Spleen (tissue), 11 donors: Measurements from ENCODE around the gene PXYLP1. TPM values are rescaled to one million over a fixed set of nuclear protein-coding genes. Genes with fewer than 3 reads are reported as not detected.

ENCODE experiments used
- DNase-seq: peaks from one replicate; pipeline ENCODE4 v3.0.0-alpha.2; 2020
- H3K27ac ChIP-seq, 8 donors: fragments of 200-600 bp; sonication (generic) in 7 of 8; 1 replicate in 4 of 8; 2 replicates in 4 of 8; pipeline versions ENCODE4 v1.5.0 to v1.8.0; 2016 to 2021; ENCODE audit warnings: inconsistent platforms in 4 of 8, mild to moderate bottlenecking in 4 of 8, moderate library complexity in 1 of 8
- H3K27me3 ChIP-seq, 7 donors: fragments of 200-600 bp; sonication (generic) in 6 of 7; replicated peaks in 1 of 7; 1 replicate in 4 of 7; 2 replicates in 3 of 7; pipeline versions ENCODE4 v1.5.0 to v1.8.0; 2016 to 2021; ENCODE audit warnings: inconsistent platforms in 3 of 7, mild to moderate bottlenecking in 1 of 7
- H3K36me3 ChIP-seq, 6 donors: fragments of 200-600 bp; sonication (generic) in 5 of 6; 1 replicate in 4 of 6; 2 replicates in 2 of 6; pipeline versions ENCODE4 v1.5.0 to v1.8.0; 2016 to 2021; ENCODE audit warnings: inconsistent platforms in 2 of 6
- H3K4me1 ChIP-seq, 6 donors: fragments of 200-600 bp; sonication (generic) in 5 of 6; 1 replicate in 3 of 6; 2 replicates in 3 of 6; pipeline versions ENCODE4 v1.5.0 to v1.8.0; 2016 to 2021; ENCODE audit warnings: inconsistent platforms in 3 of 6
- H3K4me3 ChIP-seq, 8 donors: fragments of 200-600 bp; sonication (generic) in 7 of 8; 1 replicate in 4 of 8; 2 replicates in 4 of 8; pipeline versions ENCODE4 v1.5.0 to v1.8.0; 2016 to 2021; ENCODE audit warnings: inconsistent platforms in 4 of 8, mild to moderate bottlenecking in 4 of 8, moderate library complexity in 2 of 8
- H3K9me3 ChIP-seq, 8 donors: fragments of 200-600 bp; sonication (generic) in 7 of 8; 1 replicate in 4 of 8; 2 replicates in 4 of 8; pipeline versions ENCODE4 v1.5.0 to v1.8.0; 2016 to 2021; ENCODE audit warnings: inconsistent platforms in 4 of 8
- POLR2A ChIP-seq, 3 donors: fragments of 450-650 bp; IDR thresholded peaks; one replicate each; pipeline ENCODE4 v1.5.1; 2017; ENCODE audit warnings: antibody characterized with exemption in 3 of 3, mild to moderate bottlenecking in 1 of 3
- POLR2AphosphoS5 ChIP-seq, 3 donors: sonication (generic); formaldehyde crosslinking; IDR thresholded peaks; one replicate each; pipeline ENCODE4 v1.5.1; 2017; ENCODE audit warnings: antibody characterized with exemption in 3 of 3
- WGBS, 5 donors: extraction: QIAGEN DNeasy Blood & Tissue Kit in 3 of 5; methylation state at CpG; one replicate each; pipeline versions ENCODE4 v1.1.5 to v1.1.7; 2013 to 2018; 5-methylcytosine and 5-hydroxymethylcytosine counted together
- intact Hi-C: fragments of 100-400 bp; cut with DNase I; formaldehyde crosslinking; loops from one replicate; pipeline ENCODE4 v1.15.0; 2023; ENCODE audit warnings: low total_unique reads
- polyA plus RNA-seq, 3 donors: library from polyadenylated mRNA; stranded (reverse); fragments of 200-250 nt; gene quantifications; one replicate each; pipeline ENCODE4 v1.2.1, GENCODE V29; 2013
- total RNA-seq, 7 donors: library from RNA; depleted of rRNA in 3 of 7; stranded (reverse); fragments of >200 nt in 3 of 7; fragmentation: NEBNext Ultra II Directional in 4 of 7; extraction: Animal tissue kit (Norgen Biotek cat#: 25700) in 4 of 7; gene quantifications; one replicate each; pipeline versions ENCODE4 v1.1.0 to v1.2.1, GENCODE V29; 2016 to 2021
- TF ChIP-seq, protein P1 (sequence below), 11 experiments: fragments of 200-600 bp in 7 of 11; fragments of 450-650 bp in 4 of 11; sonication (generic) in 4 of 11; IDR thresholded peaks in 8 of 11; conservative IDR thresholded peaks in 3 of 11; 1 replicate in 7 of 11; 2 replicates in 4 of 11; pipeline versions ENCODE4 v1.4.0 to v1.8.0; 2016 to 2021; ENCODE audit warnings: antibody characterized with exemption in 11 of 11, inconsistent platforms in 4 of 11, mild to moderate bottlenecking in 1 of 11
- donor health status: healthy with polysubstance abuse.
- donor health status: DM: no; HTN: no; CAD: no; lungs with moderate emphysema.
- donor health status: DM: no; HTN: no; CAD: no.
- donor health status: Bipolar disorder and iron deficiency.
- donor health status: healthy.
- donor health status: DM: no; HTN: no; CAD: no.
- donor health status: DM: yes; HTN: yes; CAD: no.

PXYLP1 gene
- total and polyA plus RNA-seq, 10 donors = 2.9 to 15.6 (median 7.4) TPM

- Histone ChIP-seq H3K9me3 (no peaks in the 10 kb centered on the region), H3K27ac (no peak overlapping the region), H3K4me1 (peaks cover 0 to 10% (median 8%) of the 10 kb centered on the region in 6 donors), H3K4me3 (no peak overlapping the region), H3K36me3 (no peaks in the 10 kb centered on the region), H3K27me3 (peaks cover 0 to 28% (median 0%) of the 10 kb centered on the region in 7 donors)
- no peak for DNase-seq
- 62 to 95% (median 78%) methylated on average over 2 of the region's 2 CpGs for WGBS, 5 donors
- TF ChIP-seq POLR2AphosphoS5 (IDR thresholded peaks at IDR 0.05) = no peak
- TF ChIP-seq POLR2A (IDR thresholded peaks at IDR 0.05) = no peak
- TF ChIP-seq, protein P1, sequence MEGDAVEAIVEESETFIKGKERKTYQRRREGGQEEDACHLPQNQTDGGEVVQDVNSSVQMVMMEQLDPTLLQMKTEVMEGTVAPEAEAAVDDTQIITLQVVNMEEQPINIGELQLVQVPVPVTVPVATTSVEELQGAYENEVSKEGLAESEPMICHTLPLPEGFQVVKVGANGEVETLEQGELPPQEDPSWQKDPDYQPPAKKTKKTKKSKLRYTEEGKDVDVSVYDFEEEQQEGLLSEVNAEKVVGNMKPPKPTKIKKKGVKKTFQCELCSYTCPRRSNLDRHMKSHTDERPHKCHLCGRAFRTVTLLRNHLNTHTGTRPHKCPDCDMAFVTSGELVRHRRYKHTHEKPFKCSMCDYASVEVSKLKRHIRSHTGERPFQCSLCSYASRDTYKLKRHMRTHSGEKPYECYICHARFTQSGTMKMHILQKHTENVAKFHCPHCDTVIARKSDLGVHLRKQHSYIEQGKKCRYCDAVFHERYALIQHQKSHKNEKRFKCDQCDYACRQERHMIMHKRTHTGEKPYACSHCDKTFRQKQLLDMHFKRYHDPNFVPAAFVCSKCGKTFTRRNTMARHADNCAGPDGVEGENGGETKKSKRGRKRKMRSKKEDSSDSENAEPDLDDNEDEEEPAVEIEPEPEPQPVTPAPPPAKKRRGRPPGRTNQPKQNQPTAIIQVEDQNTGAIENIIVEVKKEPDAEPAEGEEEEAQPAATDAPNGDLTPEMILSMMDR (IDR thresholded peaks at IDR 0.05 in 8 of 11, conservative IDR thresholded peaks at IDR 0.05 in 3 of 11) = no peak
- intact Hi-C loops = loop anchor here (5.0 to 10.0 kb wide), 2 partner anchors 186 to 289 kb away; no protein-coding TSS in a partner anchor
Observed at GRCh38 chr3:141191097-141191749, 40.4 kb upstream of the PXYLP1 start.

DNA sequence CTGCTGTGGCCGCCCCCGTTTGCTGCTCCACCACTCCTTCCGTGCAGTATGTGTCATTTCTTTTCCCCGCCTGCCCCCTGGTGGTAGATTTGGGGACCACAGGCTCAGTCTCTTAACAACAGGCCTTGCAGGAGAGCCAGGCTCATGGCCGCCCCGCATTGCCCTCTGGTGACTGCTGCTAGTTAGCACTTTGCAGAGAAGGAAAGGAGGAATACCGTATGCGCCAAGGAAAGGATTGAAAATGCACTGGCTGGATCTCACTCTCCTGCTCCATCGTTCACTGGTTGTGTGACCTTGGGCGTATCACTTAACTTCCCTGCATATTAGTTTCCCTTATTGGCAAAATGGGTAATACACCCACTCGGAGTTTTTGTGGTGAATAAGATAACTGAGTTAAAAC is 39.3 kb upstream of the PXYLP1 start:
- H3K27ac ChIP-seq = no peak overlapping the region
- no peak overlapping the region for H3K4me3 ChIP-seq
- peaks cover 0 to 10% (median 8%) of the 10 kb centered on the region in 6 donors for H3K4me1 ChIP-seq
- intact Hi-C loops = loop anchor here (5.0 to 10.0 kb wide), 2 partner anchors 188 to 290 kb away; no protein-coding TSS in a partner anchor
- TF ChIP-seq POLR2AphosphoS5 (IDR thresholded peaks at IDR 0.05) (peak in 2 of 3 donors; percentile 26 to 44), POLR2A (IDR thresholded peaks at IDR 0.05) (no peak)
- TF ChIP-seq, protein P1 (IDR thresholded peaks at IDR 0.05 in 8 of 11, conservative IDR thresholded peaks at IDR 0.05 in 3 of 11) = peak; percentile 92 to 100 (median 97)
- no peaks in the 10 kb centered on the region for H3K9me3 ChIP-seq
- peaks cover 0 to 28% (median 0%) of the 10 kb centered on the region in 7 donors for H3K27me3 ChIP-seq
- no peaks in the 10 kb centered on the region for H3K36me3 ChIP-seq
- whole genome bisulfite sequencing, 5 donors = 11 to 15% (median 14%) methylated on average over 11 of the region's 11 CpGs
- DNase-seq = peak; percentile 98

DNA sequence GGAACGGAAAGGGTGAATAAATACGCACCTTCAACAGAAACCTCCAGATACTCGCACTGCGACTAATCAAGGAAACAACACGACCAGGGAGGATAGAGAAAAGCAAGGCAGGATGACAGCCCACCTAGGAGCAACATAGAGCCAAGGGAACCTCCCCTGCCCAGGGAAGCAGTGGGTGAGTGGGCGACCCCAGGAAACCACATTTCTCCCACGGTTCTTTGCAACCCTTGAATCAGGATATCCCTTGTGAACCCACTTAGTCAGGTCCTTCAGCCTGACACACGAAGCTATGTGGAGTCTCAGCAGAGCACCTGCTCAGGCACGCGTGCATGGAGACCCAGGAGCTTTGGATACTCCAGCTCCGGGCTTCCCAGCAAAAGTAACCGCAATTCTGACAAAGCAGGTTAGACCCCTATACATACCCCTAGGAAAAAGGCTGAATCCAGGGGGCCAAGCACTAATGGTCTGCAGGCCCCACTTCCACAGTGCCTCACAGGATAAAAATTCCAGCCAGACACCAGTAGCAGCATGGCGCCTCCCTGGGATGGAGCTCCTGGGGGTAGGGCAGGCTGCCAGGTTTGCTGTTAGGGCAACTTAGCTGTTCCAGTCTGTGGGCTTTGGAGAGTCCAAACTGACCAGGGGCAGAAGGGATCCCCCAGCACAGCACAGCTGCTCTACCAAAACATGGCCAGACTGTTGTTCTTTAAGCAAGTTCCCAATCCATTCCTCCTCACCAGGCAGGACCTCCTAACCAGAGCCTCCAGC is 38.4 kb upstream of the PXYLP1 start:
- Histone ChIP-seq H3K27me3 (peaks cover 0 to 28% (median 0%) of the 10 kb centered on the region in 7 donors), H3K4me1 (peaks cover 0 to 10% (median 8%) of the 10 kb centered on the region in 6 donors), H3K27ac (no peak overlapping the region), H3K4me3 (no peak overlapping the region), H3K36me3 (no peaks in the 10 kb centered on the region), H3K9me3 (no peaks in the 10 kb centered on the region)
- DNase-seq = no peak
- WGBS, 5 donors = 60 to 77% (median 68%) methylated on average over 9 to 13 of the region's 13 CpGs
- TF ChIP-seq POLR2A (IDR thresholded peaks at IDR 0.05) = no peak
- no peak for TF ChIP-seq POLR2AphosphoS5 (IDR thresholded peaks at IDR 0.05)
- TF ChIP-seq, protein P1 (IDR thresholded peaks at IDR 0.05 in 8 of 11, conservative IDR thresholded peaks at IDR 0.05 in 3 of 11) = no peak
- intact Hi-C loops = loop anchor here (5.0 to 10.0 kb wide), 2 partner anchors 188 to 291 kb away; no protein-coding TSS in a partner anchor

DNA sequence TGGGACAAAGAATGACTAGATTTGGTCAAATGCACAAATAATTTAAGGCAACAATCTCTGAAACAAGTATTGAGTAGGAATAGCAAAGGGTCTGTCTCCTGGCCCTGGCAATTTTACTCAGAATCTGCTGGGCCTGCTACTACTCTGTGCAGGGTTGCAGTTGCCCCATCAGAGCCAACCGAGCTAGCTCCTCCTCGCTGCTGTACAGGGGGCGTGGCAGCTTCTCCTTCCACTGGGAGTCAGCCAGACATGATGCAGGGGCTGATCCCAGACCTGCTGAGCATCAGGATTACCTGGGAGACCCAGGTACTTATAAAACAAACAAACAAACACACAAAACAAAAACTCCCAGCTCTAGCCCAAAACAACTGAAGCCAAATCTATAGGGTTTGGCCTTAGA is 30.5 kb upstream of the PXYLP1 start:
- H3K27me3 ChIP-seq = no peaks in the 10 kb centered on the region
- 50 to 80% (median 73%) methylated on average over 3 of the region's 3 CpGs for WGBS, 5 donors
- DNase-seq = no peak
- no peak overlapping the region for H3K4me3 ChIP-seq
- no peaks in the 10 kb centered on the region for H3K4me1 ChIP-seq
- TF ChIP-seq, protein P1 (IDR thresholded peaks at IDR 0.05 in 8 of 11, conservative IDR thresholded peaks at IDR 0.05 in 3 of 11) = no peak
- TF ChIP-seq POLR2AphosphoS5 (IDR thresholded peaks at IDR 0.05) = no peak
- no peak for TF ChIP-seq POLR2A (IDR thresholded peaks at IDR 0.05)
- no peaks in the 10 kb centered on the region for H3K36me3 ChIP-seq
- no peaks in the 10 kb centered on the region for H3K9me3 ChIP-seq
- intact Hi-C loops = no loop called here
- no peak overlapping the region for H3K27ac ChIP-seq
